Activated T-helper 2 cell treated with anti-CD3 and anti-CD28 coated beads, Interferon-gamma antibody, Interleukin-2, Interleukin-4, amounts not matched to agents 10 μg/mL and 5 μg/mL and 100 μg/mL, durations not matched to agents 14 hours and 24 hours and 36 hours (primary cell): ENCODE measurements around the gene UBE2E2. TPM values are rescaled to one million over a fixed set of nuclear protein-coding genes. Genes with fewer than 3 reads are reported as not detected.

ENCODE experiments used
- DNase-seq: peaks from one replicate; pipeline ENCODE4 v3.0.0; 2021; ENCODE audit warnings: low spot score
- H3K27ac Mint-ChIP-seq: one replicate; pipeline ENCODE4 v1.8.0; 2021; ENCODE audit warnings: mixed read lengths
- H3K27me3 Mint-ChIP-seq: one replicate; pipeline ENCODE4 v1.8.0; 2021; ENCODE audit warnings: low read depth, mixed read lengths
- H3K36me3 Mint-ChIP-seq: one replicate; pipeline ENCODE4 v1.8.0; 2021; ENCODE audit warnings: low read depth, mixed read lengths
- H3K4me1 Mint-ChIP-seq: one replicate; pipeline ENCODE4 v1.8.0; 2021; ENCODE audit warnings: low read depth, mixed read lengths
- H3K4me3 Mint-ChIP-seq: one replicate; pipeline ENCODE4 v1.8.0; 2021; ENCODE audit warnings: low read depth, mild to moderate bottlenecking, moderate library complexity, mixed read lengths
- H3K9me3 Mint-ChIP-seq: one replicate; pipeline ENCODE4 v1.8.0; 2021; ENCODE audit warnings: mixed read lengths
- intact Hi-C: fragments of 100-400 bp; cut with micrococcal nuclease; formaldehyde crosslinking; loops from one replicate; pipeline ENCODE4 v1.15.1; 2023
- total RNA-seq: library from RNA; stranded (reverse); gene quantifications from 2 replicates; pipeline ENCODE4 v1.2.3, GENCODE V29; 2022

UBE2E2 gene
- total RNA-seq, 1 donor from 2014 or later = 7.5 TPM

DNA sequence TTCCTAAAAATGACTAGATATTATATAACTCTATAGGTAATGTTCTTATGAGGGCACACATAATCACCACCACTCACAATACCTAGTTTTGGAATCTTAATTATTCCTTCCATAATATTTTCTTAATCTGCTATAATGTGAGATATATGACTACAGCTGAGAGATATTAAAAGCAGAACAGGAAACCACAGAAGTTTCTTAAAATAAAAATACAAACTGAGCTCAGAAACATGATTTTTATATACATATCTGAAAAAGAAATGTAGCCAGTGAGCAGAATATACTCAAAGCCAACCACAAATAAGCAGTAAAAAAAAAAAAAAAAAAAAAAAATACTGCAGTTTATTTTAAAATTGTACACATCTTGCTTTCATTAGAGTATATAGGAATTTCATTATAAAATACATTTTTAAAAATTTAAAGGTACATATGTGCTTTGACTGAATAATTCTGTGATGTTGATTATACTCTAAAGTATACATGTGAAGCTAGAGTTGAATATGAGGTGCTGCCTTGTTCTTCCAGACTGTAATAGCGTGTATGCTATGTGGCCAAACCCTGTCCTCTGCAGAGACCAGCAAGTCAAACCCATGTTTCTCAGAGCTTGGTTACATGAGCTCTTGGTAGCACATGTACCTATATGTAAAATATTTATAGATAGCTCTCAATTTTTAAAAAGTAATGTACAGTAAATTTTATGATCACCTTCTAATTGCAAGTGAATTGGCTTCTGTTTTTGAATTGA, 175.0 kb downstream of the UBE2E2 start:
- intact Hi-C loops = no loop called here
- Mint-ChIP-seq H3K4me1 (peaks cover 2% of the 10 kb centered on the region), H3K4me3 (no peak overlapping the region)

DNA sequence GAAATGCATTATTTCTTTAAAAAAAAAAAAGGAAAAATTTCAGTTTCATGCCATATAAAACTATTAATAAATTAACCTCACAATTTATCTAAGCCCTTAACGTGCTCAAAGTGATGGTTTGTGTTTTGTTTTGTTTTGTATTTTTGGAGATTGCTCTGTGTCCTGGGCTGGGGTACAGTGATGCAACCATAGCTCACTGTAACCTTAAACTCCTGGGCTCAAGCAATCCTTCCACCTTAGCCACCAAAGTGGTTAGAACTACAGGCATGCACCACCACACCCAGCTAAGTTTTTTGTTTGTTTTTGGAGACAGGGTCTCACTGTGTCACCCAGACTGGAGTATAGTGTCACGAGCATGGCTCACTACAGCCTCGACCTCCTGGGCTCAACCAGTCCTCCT, 180.7 kb downstream of the UBE2E2 start:
- no peaks in the 10 kb centered on the region for H3K36me3 Mint-ChIP-seq
- no peak overlapping the region for H3K27ac Mint-ChIP-seq
- intact Hi-C loops = no loop called here
- no peak for DNase-seq
- H3K4me3 Mint-ChIP-seq = no peak overlapping the region
- H3K27me3 Mint-ChIP-seq = no peaks in the 10 kb centered on the region
- no peaks in the 10 kb centered on the region for H3K9me3 Mint-ChIP-seq
- no peaks in the 10 kb centered on the region for H3K4me1 Mint-ChIP-seq

More for the DNA sequence above, 175.0 kb downstream of the UBE2E2 start:
- DNase-seq = no peak
- Mint-ChIP-seq H3K27ac (no peak overlapping the region), H3K9me3 (no peaks in the 10 kb centered on the region), H3K36me3 (no peaks in the 10 kb centered on the region), H3K27me3 (peaks cover 4% of the 10 kb centered on the region)

- no peak for DNase-seq
- no peak overlapping the region for H3K27ac Mint-ChIP-seq
- no peaks in the 10 kb centered on the region for H3K4me1 Mint-ChIP-seq
- no peaks in the 10 kb centered on the region for H3K27me3 Mint-ChIP-seq
- no peaks in the 10 kb centered on the region for H3K9me3 Mint-ChIP-seq
- H3K4me3 Mint-ChIP-seq = no peak overlapping the region
- intact Hi-C loops = no loop called here
- H3K36me3 Mint-ChIP-seq = no peaks in the 10 kb centered on the region
These were observed 182.2 kb downstream of the UBE2E2 start for GRCh38 chr3:23385327-23385726.

DNA sequence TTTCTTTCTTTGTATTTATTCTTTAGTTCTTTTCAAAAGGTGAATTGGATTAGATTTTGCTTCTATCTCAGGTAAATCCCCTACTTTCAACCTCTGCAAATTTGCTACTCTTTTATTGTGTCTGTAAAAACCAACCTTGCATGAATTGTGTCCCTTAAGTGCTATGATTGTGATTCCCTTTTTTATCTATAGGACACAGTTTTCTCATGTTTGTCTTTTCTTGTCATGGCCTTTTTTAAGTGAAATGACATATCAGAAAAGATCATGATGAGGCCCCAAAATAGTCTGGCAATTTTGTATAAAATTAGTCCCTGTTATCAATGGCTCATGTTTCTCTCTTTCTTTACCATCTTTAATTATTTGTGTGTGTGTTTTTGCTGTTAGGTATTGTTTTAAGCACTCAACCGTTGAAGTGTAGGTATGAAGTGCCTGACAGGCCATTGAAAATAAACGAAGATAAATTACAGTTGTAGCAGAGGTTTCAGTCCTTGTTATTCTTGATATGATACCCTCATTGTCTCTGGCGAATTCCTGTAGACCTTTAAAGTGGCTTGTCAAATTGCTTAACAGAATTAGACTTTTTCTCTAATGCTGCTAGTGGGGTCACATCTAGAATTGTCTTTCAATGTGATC, 184.3 kb downstream of the UBE2E2 start:
- no peak for DNase-seq
- Mint-ChIP-seq H3K9me3 (no peaks in the 10 kb centered on the region), H3K36me3 (no peaks in the 10 kb centered on the region), H3K27me3 (no peaks in the 10 kb centered on the region), H3K27ac (no peak overlapping the region), H3K4me1 (peaks cover 2% of the 10 kb centered on the region), H3K4me3 (no peak overlapping the region)
- intact Hi-C loops = no loop called here

- no peaks in the 10 kb centered on the region for H3K27me3 Mint-ChIP-seq
- intact Hi-C loops = no loop called here
- no peak overlapping the region for H3K4me3 Mint-ChIP-seq
- H3K9me3 Mint-ChIP-seq = no peaks in the 10 kb centered on the region
- no peak overlapping the region for H3K27ac Mint-ChIP-seq
- no peak for DNase-seq
- H3K4me1 Mint-ChIP-seq = peaks cover 2% of the 10 kb centered on the region
- H3K36me3 Mint-ChIP-seq = no peaks in the 10 kb centered on the region
These were observed 186.0 kb downstream of the UBE2E2 start for GRCh38 chr3:23389089-23389488.

GRCh38 chr3:23389686-23390085, 186.6 kb downstream of the UBE2E2 start:
- Mint-ChIP-seq H3K36me3 (no peaks in the 10 kb centered on the region), H3K27me3 (no peaks in the 10 kb centered on the region), H3K4me1 (peaks cover 2% of the 10 kb centered on the region), H3K9me3 (no peaks in the 10 kb centered on the region), H3K4me3 (no peak overlapping the region), H3K27ac (no peak overlapping the region)
- DNase-seq = no peak
- intact Hi-C loops = no loop called here

- no peaks in the 10 kb centered on the region for H3K36me3 Mint-ChIP-seq
- intact Hi-C loops = no loop called here
- H3K4me1 Mint-ChIP-seq = peaks cover 2% of the 10 kb centered on the region
- no peak for DNase-seq
- H3K27me3 Mint-ChIP-seq = no peaks in the 10 kb centered on the region
- H3K4me3 Mint-ChIP-seq = no peak overlapping the region
- no peaks in the 10 kb centered on the region for H3K9me3 Mint-ChIP-seq
- H3K27ac Mint-ChIP-seq = no peak overlapping the region
These were observed 187.3 kb downstream of the UBE2E2 start for GRCh38 chr3:23390446-23390845.

- no peaks in the 10 kb centered on the region for H3K27me3 Mint-ChIP-seq
These were observed 187.9 kb downstream of the UBE2E2 start for GRCh38 chr3:23390989-23391553.

GRCh38 chr3:23395115-23395514, 192.0 kb downstream of the UBE2E2 start:
- no peaks in the 10 kb centered on the region for H3K27me3 Mint-ChIP-seq
- intact Hi-C loops = no loop called here
- H3K27ac Mint-ChIP-seq = no peak overlapping the region
- no peak overlapping the region for H3K4me3 Mint-ChIP-seq
- H3K36me3 Mint-ChIP-seq = no peaks in the 10 kb centered on the region
- peaks cover 2% of the 10 kb centered on the region for H3K4me1 Mint-ChIP-seq
- no peaks in the 10 kb centered on the region for H3K9me3 Mint-ChIP-seq
- no peak for DNase-seq

More at GRCh38 chr3:23390989-23391553, 187.9 kb downstream of the UBE2E2 start:
- no peak for DNase-seq
- Mint-ChIP-seq H3K27ac (no peak overlapping the region), H3K9me3 (no peaks in the 10 kb centered on the region), H3K4me3 (no peak overlapping the region), H3K4me1 (peaks cover 2% of the 10 kb centered on the region), H3K36me3 (no peaks in the 10 kb centered on the region)
- intact Hi-C loops = no loop called here

GRCh38 chr3:23396746-23397145, 193.6 kb downstream of the UBE2E2 start:
- no peaks in the 10 kb centered on the region for H3K9me3 Mint-ChIP-seq
- H3K27me3 Mint-ChIP-seq = no peaks in the 10 kb centered on the region
- no peak overlapping the region for H3K27ac Mint-ChIP-seq
- intact Hi-C loops = no loop called here
- H3K36me3 Mint-ChIP-seq = no peaks in the 10 kb centered on the region
- peaks cover 2% of the 10 kb centered on the region for H3K4me1 Mint-ChIP-seq
- H3K4me3 Mint-ChIP-seq = no peak overlapping the region
- no peak for DNase-seq

DNA sequence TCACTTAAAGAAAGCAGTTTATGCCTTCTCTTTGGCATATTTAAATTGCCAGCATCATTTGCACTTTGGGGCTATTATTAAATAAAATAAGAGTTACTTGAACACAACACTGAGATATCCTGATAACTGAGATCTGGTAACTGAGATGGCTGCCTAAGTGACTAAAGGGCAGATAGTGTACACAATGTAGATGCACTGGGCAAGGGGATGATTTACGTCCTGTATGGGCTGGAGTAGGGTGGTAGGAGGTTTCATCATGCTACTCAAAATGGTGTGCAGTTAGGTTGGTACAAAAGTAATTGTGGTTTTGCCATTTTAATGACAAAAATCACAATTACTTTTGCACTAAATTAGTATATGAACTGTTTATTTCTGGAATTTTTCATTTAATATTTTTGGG, 196.1 kb downstream of the UBE2E2 start:
- H3K9me3 Mint-ChIP-seq = no peaks in the 10 kb centered on the region
- peaks cover under 1% of the 10 kb centered on the region for H3K27me3 Mint-ChIP-seq
- DNase-seq = no peak
- H3K4me3 Mint-ChIP-seq = no peak overlapping the region
- intact Hi-C loops = no loop called here
- H3K4me1 Mint-ChIP-seq = no peaks in the 10 kb centered on the region
- no peaks in the 10 kb centered on the region for H3K36me3 Mint-ChIP-seq
- H3K27ac Mint-ChIP-seq = no peak overlapping the region

- H3K27ac Mint-ChIP-seq = no peak overlapping the region
- H3K36me3 Mint-ChIP-seq = no peaks in the 10 kb centered on the region
- no peak overlapping the region for H3K4me3 Mint-ChIP-seq
- H3K27me3 Mint-ChIP-seq = peaks cover 6% of the 10 kb centered on the region
- no peaks in the 10 kb centered on the region for H3K9me3 Mint-ChIP-seq
- H3K4me1 Mint-ChIP-seq = no peaks in the 10 kb centered on the region
- intact Hi-C loops = no loop called here
- DNase-seq = no peak
These were observed 199.8 kb downstream of the UBE2E2 start for GRCh38 chr3:23402728-23403492.

GRCh38 chr3:23404246-23404645, 201.1 kb downstream of the UBE2E2 start:
- no peak overlapping the region for H3K4me3 Mint-ChIP-seq
- peaks cover 6% of the 10 kb centered on the region for H3K27me3 Mint-ChIP-seq
- DNase-seq = no peak
- no peaks in the 10 kb centered on the region for H3K9me3 Mint-ChIP-seq
- no peaks in the 10 kb centered on the region for H3K4me1 Mint-ChIP-seq
- intact Hi-C loops = no loop called here
- no peaks in the 10 kb centered on the region for H3K36me3 Mint-ChIP-seq
- no peak overlapping the region for H3K27ac Mint-ChIP-seq
